OCI-LY1 (cell line): ENCODE measurements around the gene PSMB5.

Source experiments
- EZH2 ChIP-seq: fragments of 200-600 bp; sonication (generic), shearing (Covaris generic); IDR thresholded peaks from 2 replicates; pipeline ENCODE4 v1.8.0; 2017; ENCODE audit warnings: borderline replicate concordance, mixed run types, mild to moderate bottlenecking, antibody characterized with exemption, low read length, moderate library complexity, mixed read lengths
- TF ChIP-seq, protein P1 (sequence below): fragments of 200-600 bp; sonication (generic), shearing (Covaris generic); IDR thresholded peaks from 2 replicates; pipeline ENCODE4 v1.5.1; 2017; ENCODE audit warnings: mild to moderate bottlenecking, antibody characterized with exemption, low read length, moderate library complexity, mixed read lengths

DNA sequence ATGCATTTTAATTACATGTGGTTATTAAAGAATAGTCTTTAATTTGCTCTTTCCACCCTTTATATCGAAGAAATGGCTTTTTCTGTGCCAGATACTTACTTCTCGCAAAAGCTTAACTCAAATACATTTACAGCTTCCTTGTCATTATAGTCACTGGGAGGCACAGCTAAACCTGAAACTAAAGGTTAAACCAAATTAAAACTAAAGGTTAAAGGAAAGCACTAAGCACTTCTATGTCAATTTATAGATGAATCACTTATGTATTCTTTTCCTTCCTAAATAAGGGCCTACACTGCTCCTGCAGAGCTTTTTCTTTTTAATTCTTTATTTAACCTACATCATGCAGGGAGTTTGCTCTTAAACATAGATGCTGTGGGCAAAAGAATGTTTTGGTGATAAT is 33.8 kb downstream of the PSMB5 start:
- TF ChIP-seq, protein P1, sequence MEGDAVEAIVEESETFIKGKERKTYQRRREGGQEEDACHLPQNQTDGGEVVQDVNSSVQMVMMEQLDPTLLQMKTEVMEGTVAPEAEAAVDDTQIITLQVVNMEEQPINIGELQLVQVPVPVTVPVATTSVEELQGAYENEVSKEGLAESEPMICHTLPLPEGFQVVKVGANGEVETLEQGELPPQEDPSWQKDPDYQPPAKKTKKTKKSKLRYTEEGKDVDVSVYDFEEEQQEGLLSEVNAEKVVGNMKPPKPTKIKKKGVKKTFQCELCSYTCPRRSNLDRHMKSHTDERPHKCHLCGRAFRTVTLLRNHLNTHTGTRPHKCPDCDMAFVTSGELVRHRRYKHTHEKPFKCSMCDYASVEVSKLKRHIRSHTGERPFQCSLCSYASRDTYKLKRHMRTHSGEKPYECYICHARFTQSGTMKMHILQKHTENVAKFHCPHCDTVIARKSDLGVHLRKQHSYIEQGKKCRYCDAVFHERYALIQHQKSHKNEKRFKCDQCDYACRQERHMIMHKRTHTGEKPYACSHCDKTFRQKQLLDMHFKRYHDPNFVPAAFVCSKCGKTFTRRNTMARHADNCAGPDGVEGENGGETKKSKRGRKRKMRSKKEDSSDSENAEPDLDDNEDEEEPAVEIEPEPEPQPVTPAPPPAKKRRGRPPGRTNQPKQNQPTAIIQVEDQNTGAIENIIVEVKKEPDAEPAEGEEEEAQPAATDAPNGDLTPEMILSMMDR: no peak
- no peak for TF ChIP-seq EZH2
